Activated CD4-positive, alpha-beta T cell treated with anti-CD3 and anti-CD28 coated beads, Interleukin-2, amount 10 ng/mL, durations not matched to agents 7 days and 5 days (primary cell): ENCODE data around the gene COA4. TPM values are rescaled to one million over a fixed set of nuclear protein-coding genes. Genes with fewer than 3 reads are reported as not detected.
A peak's percentile ranks its signal among the peaks of the same experiment; 100 is the strongest.
"Not testable (repeated sequence)": the region's sequence is repeated elsewhere in the genome, so short reads cannot be mapped to it uniquely, and the experiment has no call there.

Experiments
- CTCF ChIA-PET: fragments of 350-600 bp; sonication (Branson Sonifier 250); formaldehyde crosslinking; loops from one replicate; lab custom pipeline; 2021; ENCODE audit warnings: antibody characterized with exemption; lab: Charles Lee
- POLR2A ChIA-PET: fragments of 350-600 bp; sonication (Branson Sonifier 250); formaldehyde crosslinking; loops from one replicate; lab custom pipeline; 2021; ENCODE audit warnings: antibody characterized with exemption; lab: Charles Lee
- DNase-seq: peaks from one replicate; pipeline ENCODE4 v3.0.0-alpha.2; 2020
- H3K27ac Mint-ChIP-seq: one replicate; pipeline ENCODE4 v1.8.0; 2021; ENCODE audit warnings: mild to moderate bottlenecking, moderate library complexity, mixed read lengths
- H3K27me3 Mint-ChIP-seq: one replicate; pipeline ENCODE4 v1.8.0; 2021; ENCODE audit warnings: mixed read lengths
- H3K36me3 Mint-ChIP-seq: one replicate; pipeline ENCODE4 v1.8.0; 2021; ENCODE audit warnings: low read depth, mixed read lengths
- H3K4me1 Mint-ChIP-seq: one replicate; pipeline ENCODE4 v1.8.0; 2021; ENCODE audit warnings: mixed read lengths
- H3K4me3 Mint-ChIP-seq: one replicate; pipeline ENCODE4 v1.8.0; 2021; ENCODE audit warnings: mild to moderate bottlenecking, moderate library complexity, mixed read lengths
- H3K9me3 Mint-ChIP-seq: one replicate; pipeline ENCODE4 v1.8.0; 2021; ENCODE audit warnings: mixed read lengths
- total RNA-seq, 2 experiments: library from RNA; stranded (reverse); gene quantifications; one replicate each; pipeline ENCODE4 v1.2.3, GENCODE V29; 2021

Gene COA4
- total RNA-seq, 2 experiments from 2014 or later: 54.4 to 60.6 TPM

- H3K9me3 Mint-ChIP-seq: no peaks in the 10 kb centered on the region
- H3K27ac Mint-ChIP-seq: no peak overlapping the region
Observed at GRCh38 chr11:73883856-73884255, 7.2 kb upstream of the COA4 start.

GRCh38 chr11:73880449-73880848, 3.8 kb upstream of the COA4 start:
- POLR2A ChIA-PET, DNase-seq, H3K36me3 Mint-ChIP-seq, H3K27ac Mint-ChIP-seq, H3K4me3 Mint-ChIP-seq, CTCF ChIA-PET, H3K27me3 Mint-ChIP-seq, H3K9me3 Mint-ChIP-seq: not testable (repeated sequence)
- peaks cover 18% of the 10 kb centered on the region for H3K4me1 Mint-ChIP-seq

More at GRCh38 chr11:73883856-73884255, 7.2 kb upstream of the COA4 start:
- DNase-seq: no peak
- Mint-ChIP-seq H3K4me1 (peaks cover 2% of the 10 kb centered on the region), H3K27me3 (no peaks in the 10 kb centered on the region), H3K4me3 (no peak overlapping the region), H3K36me3 (peaks cover 11% of the 10 kb centered on the region)
- CTCF ChIA-PET: no interaction called here
- POLR2A ChIA-PET: no interaction called here

- Mint-ChIP-seq H3K27ac (no peak overlapping the region), H3K4me1 (peaks cover 28% of the 10 kb centered on the region), H3K36me3 (peaks cover 18% of the 10 kb centered on the region), H3K9me3 (no peaks in the 10 kb centered on the region), H3K27me3 (no peaks in the 10 kb centered on the region), H3K4me3 (no peak overlapping the region)
- CTCF ChIA-PET: interaction anchor here (1.3 kb wide), 1 partner anchor 12 kb away, joined by 5 read pairs; no protein-coding TSS in a partner anchor
- DNase-seq: no peak
- POLR2A ChIA-PET: no interaction called here
Observed at GRCh38 chr11:73878771-73879170, 2.1 kb upstream of the COA4 start.

GRCh38 chr11:73875840-73876239, 806 bp downstream of the COA4 start:
- peak overlapping the region; percentile 94 for H3K4me3 Mint-ChIP-seq
- DNase-seq: no peak
- no peaks in the 10 kb centered on the region for H3K9me3 Mint-ChIP-seq
- CTCF ChIA-PET: no interaction called here
- peaks cover 35% of the 10 kb centered on the region for H3K36me3 Mint-ChIP-seq
- peaks cover 27% of the 10 kb centered on the region for H3K4me1 Mint-ChIP-seq
- H3K27me3 Mint-ChIP-seq: no peaks in the 10 kb centered on the region
- peak overlapping the region; percentile 96 for H3K27ac Mint-ChIP-seq
- POLR2A ChIA-PET: no interaction called here

- no peaks in the 10 kb centered on the region for H3K27me3 Mint-ChIP-seq
- H3K4me1 Mint-ChIP-seq: peaks cover 27% of the 10 kb centered on the region
- no peak for DNase-seq
- H3K36me3 Mint-ChIP-seq: peaks cover 36% of the 10 kb centered on the region
- H3K4me3 Mint-ChIP-seq: peak overlapping the region; percentile 94
- POLR2A ChIA-PET: no interaction called here
- H3K27ac Mint-ChIP-seq: peak overlapping the region; percentile 96
- H3K9me3 Mint-ChIP-seq: no peaks in the 10 kb centered on the region
- CTCF ChIA-PET: no interaction called here
Observed at GRCh38 chr11:73875380-73875779, 1.3 kb downstream of the COA4 start.

- ChIA-PET POLR2A (interaction anchor here (0.6 kb wide), 1 partner anchor 877 kb away, joined by 3 read pairs; no protein-coding TSS in a partner anchor), CTCF (interaction anchor here (0.5 to 0.6 kb wide), 2 partner anchors 9 to 1783 kb away, joined by 3 read pairs; no protein-coding TSS in a partner anchor)
- Mint-ChIP-seq H3K27me3 (no peaks in the 10 kb centered on the region), H3K9me3 (no peaks in the 10 kb centered on the region), H3K36me3 (peaks cover 42% of the 10 kb centered on the region), H3K4me3 (no peak overlapping the region), H3K27ac (no peak overlapping the region), H3K4me1 (peaks cover 22% of the 10 kb centered on the region)
- no peak for DNase-seq
Observed at GRCh38 chr11:73872749-73873357, 3.8 kb downstream of the COA4 start.

- POLR2A ChIA-PET: no interaction called here
- H3K36me3 Mint-ChIP-seq: peaks cover 44% of the 10 kb centered on the region
- CTCF ChIA-PET: interaction anchor here (0.6 to 2.1 kb wide), 2 partner anchors 16 to 124 kb away, joined by 5 to 8 read pairs; no protein-coding TSS in a partner anchor
- no peaks in the 10 kb centered on the region for H3K9me3 Mint-ChIP-seq
- no peak overlapping the region for H3K4me3 Mint-ChIP-seq
- DNase-seq: no peak
- H3K27me3 Mint-ChIP-seq: no peaks in the 10 kb centered on the region
- H3K27ac Mint-ChIP-seq: no peak overlapping the region
- H3K4me1 Mint-ChIP-seq: peaks cover 9% of the 10 kb centered on the region
Observed at GRCh38 chr11:73870261-73870660, 6.4 kb downstream of the COA4 start.

GRCh38 chr11:73869332-73869949, 7.2 kb downstream of the COA4 start:
- Mint-ChIP-seq H3K36me3 (peaks cover 38% of the 10 kb centered on the region), H3K4me3 (no peak overlapping the region), H3K4me1 (peaks cover under 1% of the 10 kb centered on the region), H3K9me3 (no peaks in the 10 kb centered on the region), H3K27me3 (no peaks in the 10 kb centered on the region), H3K27ac (no peak overlapping the region)
- no peak for DNase-seq
- ChIA-PET POLR2A (no interaction called here), CTCF (interaction anchor here (2.1 kb wide), 1 partner anchor 15 kb away, joined by 8 read pairs; no protein-coding TSS in a partner anchor)

GRCh38 chr11:73866586-73866996, 10.1 kb downstream of the COA4 start:
- CTCF ChIA-PET: interaction anchor here (1.2 kb wide), 1 partner anchor 13 kb away, joined by 4 read pairs; no protein-coding TSS in a partner anchor
- H3K4me3 Mint-ChIP-seq: no peak overlapping the region
- POLR2A ChIA-PET: interaction anchor here (0.6 kb wide), 1 partner anchor 59 kb away, joined by 3 read pairs; no protein-coding TSS in a partner anchor

GRCh38 chr11:73866095-73866579, 10.5 kb downstream of the COA4 start:
- Mint-ChIP-seq H3K9me3 (no peaks in the 10 kb centered on the region), H3K4me1 (no peaks in the 10 kb centered on the region), H3K4me3 (no peak overlapping the region), H3K36me3 (peaks cover 23% of the 10 kb centered on the region), H3K27me3 (no peaks in the 10 kb centered on the region), H3K27ac (no peak overlapping the region)
- DNase-seq: no peak
- POLR2A ChIA-PET: interaction anchor here (0.6 kb wide), 1 partner anchor 59 kb away, joined by 3 read pairs; no protein-coding TSS in a partner anchor
- CTCF ChIA-PET: interaction anchor here (0.7 to 1.2 kb wide), 2 partner anchors 13 to 45 kb away, joined by 4 to 5 read pairs; no protein-coding TSS in a partner anchor

More at GRCh38 chr11:73866586-73866996, 10.1 kb downstream of the COA4 start:
- DNase-seq: no peak
- Mint-ChIP-seq H3K27me3 (no peaks in the 10 kb centered on the region), H3K9me3 (no peaks in the 10 kb centered on the region), H3K4me1 (no peaks in the 10 kb centered on the region), H3K36me3 (peaks cover 24% of the 10 kb centered on the region), H3K27ac (no peak overlapping the region)

- Mint-ChIP-seq H3K27ac (no peak overlapping the region), H3K4me3 (no peak overlapping the region), H3K36me3 (peaks cover 24% of the 10 kb centered on the region), H3K27me3 (no peaks in the 10 kb centered on the region), H3K4me1 (no peaks in the 10 kb centered on the region), H3K9me3 (no peaks in the 10 kb centered on the region)
- no peak for DNase-seq
- POLR2A ChIA-PET: no interaction called here
- CTCF ChIA-PET: no interaction called here
Observed at GRCh38 chr11:73862986-73863385, 13.7 kb downstream of the COA4 start.

- DNase-seq: no peak
- H3K27ac Mint-ChIP-seq: no peak overlapping the region
- peaks cover 16% of the 10 kb centered on the region for H3K36me3 Mint-ChIP-seq
- POLR2A ChIA-PET: no interaction called here
- H3K4me3 Mint-ChIP-seq: no peak overlapping the region
- CTCF ChIA-PET: no interaction called here
- H3K4me1 Mint-ChIP-seq: no peaks in the 10 kb centered on the region
- H3K27me3 Mint-ChIP-seq: no peaks in the 10 kb centered on the region
- H3K9me3 Mint-ChIP-seq: no peaks in the 10 kb centered on the region
Observed at GRCh38 chr11:73860202-73860601, 16.4 kb downstream of the COA4 start.

- H3K27ac Mint-ChIP-seq: no peak overlapping the region
- POLR2A ChIA-PET: no interaction called here
- H3K4me1 Mint-ChIP-seq: no peaks in the 10 kb centered on the region
- no peak overlapping the region for H3K4me3 Mint-ChIP-seq
- H3K9me3 Mint-ChIP-seq: no peaks in the 10 kb centered on the region
- H3K36me3 Mint-ChIP-seq: peaks cover 15% of the 10 kb centered on the region
- no peak for DNase-seq
- no peaks in the 10 kb centered on the region for H3K27me3 Mint-ChIP-seq
- CTCF ChIA-PET: interaction anchor here (0.6 kb wide), 2 partner anchors 66 to 70 kb away, joined by 3 to 5 read pairs; no protein-coding TSS in a partner anchor
Observed at GRCh38 chr11:73859671-73860070, 17.0 kb downstream of the COA4 start.
